ENCODE results near the gene PRTN3. TPM values are rescaled to one million over a fixed set of nuclear protein-coding genes. Genes with fewer than 3 reads are reported as not detected.
A peak's percentile ranks its signal among the peaks of the same experiment; 100 is the strongest.
"Not testable (repeated sequence)": the region's sequence is repeated elsewhere in the genome, so short reads cannot be mapped to it uniquely, and the experiment has no call there.

PRTN3 gene
- total RNA-seq, 6 donors from 2014 or later: 1.1 to 9.4 TPM; not detected in 4

DNA sequence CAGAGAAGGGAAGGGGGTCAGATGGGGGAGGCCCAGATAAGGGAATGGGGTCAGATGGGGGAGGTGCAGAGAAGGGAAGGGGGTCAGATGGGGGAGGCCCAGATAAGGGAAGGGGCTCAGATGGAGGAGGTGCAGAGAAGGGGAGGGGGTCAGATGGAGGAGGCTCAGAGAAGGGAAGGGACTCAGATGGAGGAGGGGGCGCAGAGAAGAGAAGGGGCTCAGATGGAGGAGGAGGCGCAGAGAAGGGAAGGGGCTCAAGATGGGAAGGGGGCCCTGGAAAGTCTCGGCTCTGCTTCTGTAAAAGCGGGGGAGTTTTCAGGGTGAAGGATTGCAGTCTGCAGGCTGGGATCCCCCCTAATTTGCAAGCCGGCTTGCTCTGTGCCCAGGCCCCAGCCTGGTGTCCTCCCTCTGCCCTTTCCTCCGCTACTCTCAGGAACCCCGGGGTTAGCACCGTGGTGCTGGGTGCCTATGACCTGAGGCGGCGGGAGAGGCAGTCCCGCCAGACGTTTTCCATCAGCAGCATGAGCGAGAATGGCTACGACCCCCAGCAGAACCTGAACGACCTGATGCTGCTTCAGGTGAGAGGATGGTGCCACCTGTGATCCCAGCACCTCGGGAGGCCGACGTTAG, 11.6 kb upstream of the PRTN3 start:
- no peak for TF ChIP-seq CTCF (IDR thresholded peaks at IDR 0.05)
- no peak for TF ChIP-seq POLR2AphosphoS5 (IDR thresholded peaks at IDR 0.05)
- no peak for TF ChIP-seq EP300 (IDR thresholded peaks at IDR 0.05)
- TF ChIP-seq POLR2A (IDR thresholded peaks at IDR 0.05): no peak
- H3K4me1 ChIP-seq: peaks cover 6 to 18% (median 11%) of the 10 kb centered on the region in 4 donors
- no peak overlapping the region for H3K27ac ChIP-seq
- no peak overlapping the region for H3K4me3 ChIP-seq
- H3K27me3 ChIP-seq: no peaks in the 10 kb centered on the region
- no peaks in the 10 kb centered on the region for H3K9me3 ChIP-seq
- H3K36me3 ChIP-seq: no peaks in the 10 kb centered on the region
- DNase-seq (no peak), ATAC-seq (ENCODE audit: low FRiP score in 2 of 2) (no peak)
- WGBS, 2 donors: 66 to 67% methylated on average over 18 of the region's 18 CpGs

GRCh38 chr19:831407-832369, 9.1 kb upstream of the PRTN3 start:
- no peak for ATAC-seq (ENCODE audit: low FRiP score in 2 of 2)
- Histone ChIP-seq H3K27me3 (peaks cover 0 to 4% (median 0%) of the 10 kb centered on the region in 4 donors), H3K4me1 (peaks cover 6 to 15% (median 11%) of the 10 kb centered on the region in 4 donors), H3K27ac (no peak overlapping the region), H3K36me3 (no peaks in the 10 kb centered on the region), H3K4me3 (no peak overlapping the region), H3K9me3 (no peaks in the 10 kb centered on the region)
- TF ChIP-seq POLR2A (IDR thresholded peaks at IDR 0.05) (no peak), CTCF (IDR thresholded peaks at IDR 0.05) (no peak), EP300 (IDR thresholded peaks at IDR 0.05) (no peak), POLR2AphosphoS5 (IDR thresholded peaks at IDR 0.05) (no peak)
- no peak for DNase-seq
- WGBS, 2 donors: 53 to 58% methylated on average over 17 to 32 of the region's 38 CpGs

- no peak for TF ChIP-seq POLR2A (IDR thresholded peaks at IDR 0.05)
- no peak for TF ChIP-seq EP300 (IDR thresholded peaks at IDR 0.05)
- no peak for TF ChIP-seq CTCF (IDR thresholded peaks at IDR 0.05)
- TF ChIP-seq POLR2AphosphoS5 (IDR thresholded peaks at IDR 0.05): peak in 1 of 2 donors; percentile 9
- H3K4me1 ChIP-seq: peaks cover 0 to 4% (median 1%) of the 10 kb centered on the region in 4 donors
These were observed 6.6 kb upstream of the PRTN3 start for GRCh38 chr19:834216-834615.

DNA sequence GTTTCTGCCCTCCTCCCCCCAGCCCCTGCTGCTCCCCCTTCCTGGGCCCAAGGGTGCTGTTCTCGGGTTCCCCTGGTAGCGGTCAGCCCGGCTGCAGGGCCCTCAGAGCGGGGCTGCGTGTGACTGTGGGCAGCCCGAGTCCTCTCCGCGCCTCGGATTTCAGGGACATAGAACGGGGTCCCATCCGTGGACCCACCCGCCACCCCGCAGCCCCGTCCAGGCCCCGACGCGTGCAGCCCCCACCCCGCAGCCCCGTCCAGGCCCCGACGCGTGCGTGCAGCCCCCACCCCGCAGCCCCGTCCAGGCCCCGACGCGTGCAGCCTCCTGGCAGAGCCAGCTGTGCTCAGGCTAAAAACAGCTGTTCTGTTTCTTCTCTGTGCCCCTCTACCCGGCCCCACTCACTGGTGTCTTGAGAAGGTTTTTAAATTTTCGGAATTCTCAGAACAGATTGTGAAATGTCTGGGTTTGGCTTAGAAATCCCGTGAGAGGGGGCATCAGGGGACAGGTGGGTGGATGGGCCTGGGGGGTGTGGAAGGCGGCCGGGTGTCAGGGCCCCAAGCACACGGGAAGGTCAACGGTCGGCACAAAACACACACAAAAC, 5.5 kb upstream of the PRTN3 start:
- TF ChIP-seq EP300 (IDR thresholded peaks at IDR 0.05) (no peak), CTCF (IDR thresholded peaks at IDR 0.05) (no peak), POLR2AphosphoS5 (IDR thresholded peaks at IDR 0.05) (no peak), POLR2A (IDR thresholded peaks at IDR 0.05) (no peak)
- Histone ChIP-seq H3K4me1 (peaks cover 0 to 6% (median 3%) of the 10 kb centered on the region in 4 donors), H3K9me3 (no peaks in the 10 kb centered on the region), H3K36me3 (no peaks in the 10 kb centered on the region), H3K27me3 (peaks cover 0 to 4% (median 0%) of the 10 kb centered on the region in 4 donors), H3K4me3 (no peak overlapping the region), H3K27ac (no peak overlapping the region)
- DNase-seq: no peak
- ATAC-seq (ENCODE audit: low FRiP score in 2 of 2): peak; percentile 52 to 71
- WGBS, 2 donors: 60 to 62% methylated on average over 19 to 30 of the region's 36 CpGs

More at GRCh38 chr19:834216-834615, 6.6 kb upstream of the PRTN3 start:
- Histone ChIP-seq H3K4me3 (no peak overlapping the region), H3K9me3 (no peaks in the 10 kb centered on the region), H3K27ac (no peak overlapping the region), H3K36me3 (no peaks in the 10 kb centered on the region), H3K27me3 (peaks cover 0 to 4% (median 0%) of the 10 kb centered on the region in 4 donors)
- peak in 1 of 2 donors; percentile 37 for ATAC-seq (ENCODE audit: low FRiP score in 2 of 2)
- DNase-seq: no peak
- WGBS, 2 donors: 62 to 65% methylated on average over 24 of the region's 24 CpGs

GRCh38 chr19:842802-843179, 2.0 kb downstream of the PRTN3 start:
- WGBS, 2 donors: 76 to 81% methylated on average over 7 of the region's 7 CpGs
- H3K4me3 ChIP-seq; DNase-seq; H3K9me3 ChIP-seq; H3K27ac ChIP-seq; H3K36me3 ChIP-seq; ATAC-seq (ENCODE audit: low FRiP score in 2 of 2): not testable (repeated sequence)
- H3K4me1 ChIP-seq: peaks cover 11 to 22% (median 20%) of the 10 kb centered on the region in 4 donors
- peaks cover 0 to 24% (median 9%) of the 10 kb centered on the region in 4 donors for H3K27me3 ChIP-seq

Measured in upper lobe of left lung (tissue), 6 donors.